H9 (cell line): ENCODE measurements around the gene PNPLA7. TPM values are rescaled to one million over a fixed set of nuclear protein-coding genes. Genes with fewer than 3 reads are reported as not detected.

Source experiments
- DNase-seq: peaks from one replicate; pipeline ENCODE4 v3.0.0-alpha.2; 2017
- H2AFZ ChIP-seq: one replicate; pipeline ENCODE4 v1.6.1; 2013; ENCODE audit warnings: mild to moderate bottlenecking, low read length, control low read depth, moderate library complexity
- H2AK5ac ChIP-seq: 2 replicates; pipeline ENCODE4 v1.6.1; 2013; ENCODE audit warnings: low read length, control low read depth, mixed read lengths; ENCODE audit not compliant: insufficient read length
- H2BK120ac ChIP-seq: one replicate; pipeline ENCODE4 v1.6.1; 2013; ENCODE audit warnings: low read depth, mild to moderate bottlenecking, low read length, control low read depth, inconsistent platforms; ENCODE audit not compliant: poor library complexity, severe bottlenecking
- H2BK12ac ChIP-seq: 2 replicates; pipeline ENCODE4 v1.6.1; 2013; ENCODE audit warnings: low read length, control low read depth, mixed read lengths, low read depth; ENCODE audit not compliant: insufficient read length
- H2BK15ac ChIP-seq: 2 replicates; pipeline ENCODE4 v1.6.1; 2013; ENCODE audit warnings: low read depth, low read length, control low read depth
- H2BK20ac ChIP-seq: one replicate; pipeline ENCODE4 v1.6.1; 2013; ENCODE audit warnings: low read depth, mild to moderate bottlenecking, low read length, control low read depth, inconsistent platforms; ENCODE audit not compliant: poor library complexity, severe bottlenecking
- H2BK5ac ChIP-seq: 2 replicates; pipeline ENCODE4 v1.6.1; 2013; ENCODE audit warnings: low read length, control low read depth, mixed read lengths; ENCODE audit not compliant: insufficient read length
- H3K14ac ChIP-seq: 2 replicates; pipeline ENCODE4 v1.6.1; 2013; ENCODE audit warnings: low read length, control low read depth; ENCODE audit not compliant: insufficient read depth
- H3K18ac ChIP-seq: 2 replicates; pipeline ENCODE4 v1.6.1; 2013; ENCODE audit warnings: low read depth, mild to moderate bottlenecking, mixed read lengths, low read length, control low read depth; ENCODE audit not compliant: insufficient read length
- H3K23ac ChIP-seq: 2 replicates; pipeline ENCODE4 v1.6.1; 2013; ENCODE audit warnings: low read length, control low read depth, mixed read lengths, low read depth; ENCODE audit not compliant: insufficient read length
- H3K23me2 ChIP-seq: 2 replicates; pipeline ENCODE4 v1.6.1; 2013; ENCODE audit warnings: low read depth, mild to moderate bottlenecking, mixed read lengths, low read length, control low read depth; ENCODE audit not compliant: insufficient read length, poor library complexity, severe bottlenecking
- H3K27ac ChIP-seq: 2 replicates; pipeline ENCODE4 v1.5.1; 2013; ENCODE audit warnings: low read length, control low read depth, mixed read lengths, low read depth; ENCODE audit not compliant: insufficient read length
- H3K27me3 ChIP-seq: 2 replicates; pipeline ENCODE4 v1.6.1; 2013; ENCODE audit warnings: low read length, control low read depth, inconsistent platforms; ENCODE audit not compliant: insufficient read depth
- H3K4ac ChIP-seq: 2 replicates; pipeline ENCODE4 v1.6.1; 2013; ENCODE audit warnings: low read depth, mild to moderate bottlenecking, control low read depth, inconsistent platforms, low read length, moderate library complexity
- H3K4me1 ChIP-seq: 2 replicates; pipeline ENCODE4 v1.6.1; 2013; ENCODE audit warnings: low read length, control low read depth, inconsistent platforms; ENCODE audit not compliant: insufficient read depth
- H3K4me2 ChIP-seq: 2 replicates; pipeline ENCODE4 v1.6.1; 2013; ENCODE audit warnings: low read length, control low read depth, mixed read lengths; ENCODE audit not compliant: insufficient read length, insufficient read depth
- H3K56ac ChIP-seq: 2 replicates; pipeline ENCODE4 v1.6.1; 2013; ENCODE audit warnings: low read depth, mild to moderate bottlenecking, mixed read lengths, low read length, control low read depth; ENCODE audit not compliant: insufficient read length
- H3K79me1 ChIP-seq: 2 replicates; pipeline ENCODE4 v1.6.1; 2013; ENCODE audit warnings: low read depth, mild to moderate bottlenecking, moderate library complexity, low read length, control low read depth, inconsistent platforms; ENCODE audit not compliant: insufficient read depth, poor library complexity, severe bottlenecking
- H3K79me2 ChIP-seq: 2 replicates; pipeline ENCODE4 v1.6.1; 2013; ENCODE audit warnings: low read length, control low read depth, inconsistent platforms; ENCODE audit not compliant: insufficient read depth
- H3K9ac ChIP-seq: 2 replicates; pipeline ENCODE4 v1.6.1; 2013; ENCODE audit warnings: low read length, control low read depth, mixed read lengths; ENCODE audit not compliant: insufficient read length; ENCODE audit errors: extremely low read depth
- H3K9me3 ChIP-seq: one replicate; pipeline ENCODE4 v1.6.1; 2013; ENCODE audit warnings: low read depth, low read length, inconsistent platforms; ENCODE audit not compliant: control insufficient read depth
- H3T11ph ChIP-seq: one replicate; pipeline ENCODE4 v1.6.1; 2013; ENCODE audit warnings: mild to moderate bottlenecking, low read length, control low read depth, inconsistent platforms
- H4K20me1 ChIP-seq: one replicate; pipeline ENCODE4 v1.6.1; 2013; ENCODE audit not compliant: control insufficient read depth, insufficient read length, insufficient read depth
- H4K5ac ChIP-seq: 2 replicates; pipeline ENCODE4 v1.6.1; 2013; ENCODE audit warnings: low read depth, mild to moderate bottlenecking, mixed read lengths, low read length, control low read depth; ENCODE audit not compliant: insufficient read length
- H4K8ac ChIP-seq: replicated peaks from 2 replicates; pipeline ENCODE4 v1.6.1; 2013; ENCODE audit warnings: low read length, control low read depth, mixed read lengths, low read depth; ENCODE audit not compliant: insufficient read length
- H4K91ac ChIP-seq: 2 replicates; pipeline ENCODE4 v1.6.1; 2013; ENCODE audit warnings: low read depth, mild to moderate bottlenecking, moderate library complexity, mixed read lengths, low read length, control low read depth; ENCODE audit not compliant: insufficient read length
- H3K27ac Mint-ChIP-seq, 3 experiments: 2 replicates in 2 of 3; 3 replicates in 1 of 3; pipeline ENCODE4 v1.8.0; 2020 to 2021; ENCODE audit warnings: mixed read lengths in 3 of 3, mild to moderate bottlenecking in 1 of 3, moderate library complexity in 1 of 3
- H3K27me3 Mint-ChIP-seq: 2 replicates; pipeline ENCODE4 v1.8.0; 2021; ENCODE audit warnings: low read depth, mild to moderate bottlenecking, moderate library complexity, mixed read lengths
- H3K36me3 Mint-ChIP-seq, 3 experiments: 2 replicates in 2 of 3; 3 replicates in 1 of 3; pipeline ENCODE4 v1.8.0; 2020 to 2021; ENCODE audit warnings: low read depth in 3 of 3, mixed read lengths in 3 of 3; ENCODE audit not compliant: insufficient read depth in 1 of 3
- H3K4me1 Mint-ChIP-seq, 2 experiments: 2 replicates each; pipeline ENCODE4 v1.8.0; 2020; ENCODE audit warnings: mixed read lengths in 2 of 2
- H3K4me3 Mint-ChIP-seq, 2 experiments: 2 replicates in 1 of 2; 3 replicates in 1 of 2; pipeline ENCODE4 v1.8.0; 2020 to 2021; ENCODE audit warnings: mild to moderate bottlenecking in 2 of 2, mixed read lengths in 2 of 2, moderate library complexity in 1 of 2
- H3K9me3 Mint-ChIP-seq, 2 experiments: 2 replicates in 1 of 2; 3 replicates in 1 of 2; pipeline ENCODE4 v1.8.0; 2020; ENCODE audit warnings: mild to moderate bottlenecking in 2 of 2, mixed read lengths in 2 of 2, moderate library complexity in 1 of 2
- WGBS: extraction: QIAGEN DNeasy Blood & Tissue Kit; methylation state at CpG from one replicate; pipeline ENCODE4 v1.1.7; 2013; ENCODE audit warnings: missing lambda C conversion rate, low lambda C conversion rate, mixed read lengths; ENCODE audit not compliant: insufficient read length; ENCODE audit errors: extremely low coverage; 5-methylcytosine and 5-hydroxymethylcytosine counted together
- total RNA-seq: library from RNA; stranded (reverse); gene quantifications from 2 replicates; pipeline ENCODE4 v1.2.1, GENCODE V29; 2021
- TF ChIP-seq, protein P1 (sequence below): fragments of 200-600 bp; sonication (generic); conservative IDR thresholded peaks from 3 replicates; pipeline ENCODE4 v1.8.0; 2021; ENCODE audit warnings: antibody characterized with exemption, mild to moderate bottlenecking

Gene PNPLA7
- total RNA-seq, 1 experiment from 2014 or later, result 1.8 TPM

DNA sequence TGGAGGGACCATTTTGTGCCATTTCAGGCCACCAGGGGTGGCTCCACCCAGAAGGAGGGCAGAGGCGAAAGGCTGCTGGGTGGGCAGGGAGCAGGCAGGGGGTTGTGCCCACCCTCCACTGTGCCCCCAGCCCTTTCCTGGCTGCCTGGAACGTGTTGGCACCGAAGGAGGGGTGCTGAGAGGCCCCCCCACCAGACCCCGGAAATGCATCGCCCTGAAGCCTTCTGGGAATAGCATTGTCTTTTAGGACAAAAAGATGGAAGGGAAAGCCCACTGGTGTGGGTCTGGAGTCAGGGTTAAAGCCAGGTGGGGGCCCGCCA, 121.9 kb downstream of the PNPLA7 start:
- no peak overlapping the region for H3K4me3 Mint-ChIP-seq
- Histone ChIP-seq H4K20me1 (no peaks in the 10 kb centered on the region), H3K27ac (no peak overlapping the region), H4K8ac (no peak overlapping the region), H3K18ac (no peak overlapping the region), H3K4ac (no peak overlapping the region), H3K56ac (no peak overlapping the region), H4K91ac (no peak overlapping the region), H3K4me2 (no peak overlapping the region), H3K23ac (no peak overlapping the region), H3K23me2 (peaks cover 5% of the 10 kb centered on the region), H3K9ac (no peak overlapping the region), H2AK5ac (no peak overlapping the region), H2BK120ac (no peak overlapping the region), H2BK12ac (no peak overlapping the region), H3K79me2 (no peaks in the 10 kb centered on the region), H3K4me1 (no peaks in the 10 kb centered on the region), H2AFZ (no peak overlapping the region), H3K9me3 (no peaks in the 10 kb centered on the region), H2BK20ac (no peak overlapping the region), H3K27me3 (no peaks in the 10 kb centered on the region), H2BK5ac (no peak overlapping the region), H4K5ac (no peak overlapping the region), H3K79me1 (no peaks in the 10 kb centered on the region), H3T11ph (no peak overlapping the region), H2BK15ac (no peak overlapping the region), H3K14ac (no peak overlapping the region)
- H3K9me3 Mint-ChIP-seq, result no peaks in the 10 kb centered on the region
- H3K4me1 Mint-ChIP-seq, result no peaks in the 10 kb centered on the region; a peak in 1 of 4 replicates
- no CpG with 5 or more reads among the region's 6 CpGs for WGBS
- TF ChIP-seq, protein P1, sequence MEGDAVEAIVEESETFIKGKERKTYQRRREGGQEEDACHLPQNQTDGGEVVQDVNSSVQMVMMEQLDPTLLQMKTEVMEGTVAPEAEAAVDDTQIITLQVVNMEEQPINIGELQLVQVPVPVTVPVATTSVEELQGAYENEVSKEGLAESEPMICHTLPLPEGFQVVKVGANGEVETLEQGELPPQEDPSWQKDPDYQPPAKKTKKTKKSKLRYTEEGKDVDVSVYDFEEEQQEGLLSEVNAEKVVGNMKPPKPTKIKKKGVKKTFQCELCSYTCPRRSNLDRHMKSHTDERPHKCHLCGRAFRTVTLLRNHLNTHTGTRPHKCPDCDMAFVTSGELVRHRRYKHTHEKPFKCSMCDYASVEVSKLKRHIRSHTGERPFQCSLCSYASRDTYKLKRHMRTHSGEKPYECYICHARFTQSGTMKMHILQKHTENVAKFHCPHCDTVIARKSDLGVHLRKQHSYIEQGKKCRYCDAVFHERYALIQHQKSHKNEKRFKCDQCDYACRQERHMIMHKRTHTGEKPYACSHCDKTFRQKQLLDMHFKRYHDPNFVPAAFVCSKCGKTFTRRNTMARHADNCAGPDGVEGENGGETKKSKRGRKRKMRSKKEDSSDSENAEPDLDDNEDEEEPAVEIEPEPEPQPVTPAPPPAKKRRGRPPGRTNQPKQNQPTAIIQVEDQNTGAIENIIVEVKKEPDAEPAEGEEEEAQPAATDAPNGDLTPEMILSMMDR, result no peak
- no peaks in the 10 kb centered on the region for H3K36me3 Mint-ChIP-seq
- peaks cover 10% of the 10 kb centered on the region for H3K27me3 Mint-ChIP-seq
- no peak for DNase-seq
- H3K27ac Mint-ChIP-seq, result no peak overlapping the region
